HG02840 (cell line): ENCODE data around the gene LMO2.
"Not testable (repeated sequence)": the region's sequence is repeated elsewhere in the genome, so short reads cannot be mapped to it uniquely, and the experiment has no call there.

Source experiments
- ATAC-seq: cut with Tn5 transposase; IDR thresholded peaks from one replicate; pipeline ENCODE4 v1.9.1; 2021; ENCODE audit warnings: mild to moderate bottlenecking, moderate library complexity, moderate number of reproducible peaks; ENCODE audit not compliant: unreplicated experiment, low FRiP score

The LMO2 gene

GRCh38 chr11:33829430-33830141 is 62.3 kb downstream of the LMO2 start:
- ATAC-seq, result no peak

- no peak for ATAC-seq
Observed at GRCh38 chr11:33828604-33829429, 63.1 kb downstream of the LMO2 start.

- ATAC-seq, result no peak
Observed at GRCh38 chr11:33827206-33827605, 64.7 kb downstream of the LMO2 start.

- no peak for ATAC-seq
Observed at GRCh38 chr11:33825854-33826560, 65.9 kb downstream of the LMO2 start.

GRCh38 chr11:33822981-33823380 is 68.9 kb downstream of the LMO2 start:
- not testable (repeated sequence) for ATAC-seq

GRCh38 chr11:33819278-33820035 is 72.4 kb downstream of the LMO2 start:
- no peak for ATAC-seq
